GM12875 (cell line): ENCODE measurements around the gene DLGAP3.

Experiments used
- H3K4me3 ChIP-seq: one replicate; pipeline ENCODE4 v1.5.1; 2011; ENCODE audit warnings: low read depth, low read length, control low read depth
- CTCF ChIP-seq: IDR thresholded peaks from 2 replicates; pipeline ENCODE4 v1.5.1; 2011; ENCODE audit warnings: low read depth, mild to moderate bottlenecking, control low read depth, inconsistent platforms, low read length, moderate library complexity, borderline replicate concordance; ENCODE audit not compliant: insufficient read depth

Gene DLGAP3

DNA sequence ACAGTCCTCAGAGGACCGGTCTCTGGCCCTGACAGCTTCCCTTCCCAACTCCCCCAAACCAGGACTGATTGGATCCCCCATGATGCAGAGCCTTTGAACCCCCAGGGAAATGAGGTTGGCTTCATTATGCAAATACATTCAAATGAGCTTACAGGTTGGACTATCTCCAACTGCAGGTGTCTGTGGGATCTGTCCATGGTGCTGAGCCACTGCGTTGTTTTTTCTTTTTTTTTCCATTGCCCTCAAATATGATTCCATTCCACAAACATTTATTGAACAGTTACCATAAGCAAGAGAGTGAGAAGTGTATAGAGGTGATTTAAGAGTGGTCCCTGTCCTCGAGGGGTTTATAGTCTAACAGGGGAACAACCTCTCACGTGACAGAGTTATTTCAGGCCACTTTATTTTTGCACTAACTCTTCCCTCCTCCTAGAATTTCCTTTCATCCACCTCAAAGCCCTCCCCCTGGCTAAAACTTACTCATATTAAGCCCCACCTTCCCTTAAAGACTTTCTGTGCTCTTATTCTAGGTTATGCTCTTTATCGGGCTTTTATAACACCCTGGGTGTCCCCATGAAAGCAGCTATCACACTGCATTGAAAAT is 21.9 kb downstream of the DLGAP3 start:
- H3K4me3 ChIP-seq: no peak overlapping the region
- TF ChIP-seq CTCF: no peak

DNA sequence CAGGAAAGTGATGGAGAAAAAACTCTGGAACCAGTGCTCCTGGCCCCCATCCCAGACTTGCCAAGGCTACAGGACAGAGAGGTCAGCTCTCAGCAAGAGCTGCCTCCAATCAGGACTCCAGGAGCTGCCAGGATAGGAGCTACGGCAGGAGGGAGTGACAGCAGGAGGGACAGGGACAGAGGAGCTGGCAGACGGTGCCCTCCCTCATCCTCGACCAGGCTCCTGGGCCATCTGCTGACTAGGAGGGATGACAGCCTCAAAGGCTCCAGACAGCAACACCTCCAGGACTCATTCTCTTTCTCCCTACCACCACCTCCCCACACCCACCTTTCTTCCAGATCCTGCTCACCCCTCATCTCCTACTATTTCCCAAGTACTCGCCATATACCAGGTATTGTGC is 22.7 kb downstream of the DLGAP3 start:
- no peak overlapping the region for H3K4me3 ChIP-seq
- TF ChIP-seq CTCF: no peak

GRCh38 chr1:34906222-34906621 is 23.2 kb downstream of the DLGAP3 start:
- no peak overlapping the region for H3K4me3 ChIP-seq
- TF ChIP-seq CTCF: no peak

DNA sequence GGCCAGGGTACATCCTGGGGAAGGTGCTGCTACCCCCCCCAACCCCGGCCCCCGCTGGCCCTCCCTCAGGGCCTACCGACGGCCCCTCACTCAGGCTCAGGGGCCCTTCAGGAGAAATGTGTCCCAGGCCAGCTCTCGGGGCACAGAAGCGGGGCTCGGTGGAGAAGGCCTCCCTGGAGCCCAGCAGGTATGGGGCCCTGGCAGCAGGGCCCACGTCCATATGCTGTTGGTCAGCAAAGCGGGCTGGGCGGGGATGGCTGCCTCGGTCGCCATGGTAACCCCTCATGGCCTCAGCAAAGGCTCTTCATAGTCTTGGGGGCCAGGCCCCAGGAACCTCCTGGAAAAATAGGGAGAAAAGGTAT is 24.4 kb downstream of the DLGAP3 start:
- no peak overlapping the region for H3K4me3 ChIP-seq
- no peak for TF ChIP-seq CTCF

DNA sequence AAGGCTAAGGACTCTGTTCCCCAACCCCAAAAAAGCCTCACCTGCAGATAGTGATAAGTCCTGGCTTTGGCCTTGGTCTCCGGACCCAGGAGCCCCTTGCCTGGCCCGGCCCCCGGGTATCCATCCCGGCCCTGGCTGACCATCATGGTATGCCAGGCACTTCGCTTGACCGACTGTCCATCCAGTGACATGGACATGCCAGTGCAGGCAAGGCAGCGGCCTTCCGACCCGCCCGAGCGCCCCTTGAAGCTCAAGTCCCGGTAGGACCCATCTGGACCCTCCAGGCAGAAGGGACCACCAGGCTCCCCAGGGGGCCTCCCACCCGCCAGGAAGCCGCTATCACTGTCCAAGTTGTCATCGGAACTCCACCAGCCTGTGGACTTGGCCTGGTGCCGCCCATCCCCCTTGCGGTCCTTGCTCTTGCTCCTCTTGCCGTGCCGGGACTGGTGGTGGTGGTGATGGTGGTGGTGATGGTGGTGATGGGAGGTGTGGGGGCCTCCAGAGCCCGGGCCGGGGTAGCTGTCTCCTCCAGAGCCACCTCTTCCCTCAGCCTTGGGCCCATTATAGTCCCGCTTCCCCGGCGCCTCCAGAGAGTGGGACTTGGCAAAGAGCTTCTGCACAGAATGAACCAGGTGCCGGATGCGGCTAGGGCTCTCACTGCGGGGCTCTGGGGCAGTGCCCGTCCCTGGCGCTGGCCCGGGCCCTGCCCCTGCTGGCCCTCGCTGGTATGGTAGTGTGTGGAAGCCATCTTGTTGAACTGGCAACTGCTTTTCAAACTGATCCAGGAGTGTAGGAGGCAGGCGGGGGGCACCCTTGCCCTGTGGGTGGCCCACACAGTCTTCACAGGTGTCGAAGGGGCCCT is 25.0 kb downstream of the DLGAP3 start:
- TF ChIP-seq CTCF: no peak
- H3K4me3 ChIP-seq: no peak overlapping the region

- H3K4me3 ChIP-seq: no peak overlapping the region
Measured at GRCh38 chr1:34901919-34902318, 27.5 kb downstream of the DLGAP3 start.

More at GRCh38 chr1:34901919-34902318, 27.5 kb downstream of the DLGAP3 start:
- TF ChIP-seq CTCF: no peak
